H54 (cell line): ENCODE data around the gene EIF4E1B.

Experiments
- DNase-seq: peaks from one replicate; pipeline ENCODE4 v3.0.0; 2011; ENCODE audit warnings: low spot score, mixed read lengths; ENCODE audit not compliant: insufficient read length
- FAIRE-seq: peaks from 3 replicates; lab custom pipeline; 2011; peaks lifted over from hg19 to GRCh38; lab: Jason Lieb, UNC
- POLR2A ChIP-seq: IDR thresholded peaks from 2 replicates; pipeline ENCODE4 v1.6.1; 2011; ENCODE audit warnings: low read depth, mild to moderate bottlenecking, low read length

EIF4E1B gene

GRCh38 chr5:176642675-176643490, 12.4 kb downstream of the EIF4E1B start:
- no peak for DNase-seq
- TF ChIP-seq POLR2A = no peak
- no peak for FAIRE-seq

GRCh38 chr5:176643491-176644219, 13.2 kb downstream of the EIF4E1B start:
- no peak for TF ChIP-seq POLR2A
- FAIRE-seq (no peak), DNase-seq (no peak)

- TF ChIP-seq POLR2A = no peak
- DNase-seq = no peak
- no peak for FAIRE-seq
Measured at GRCh38 chr5:176644294-176644693, 13.8 kb downstream of the EIF4E1B start.

- no peak for DNase-seq
- no peak for TF ChIP-seq POLR2A
- FAIRE-seq = no peak
Measured at GRCh38 chr5:176644878-176645670, 14.6 kb downstream of the EIF4E1B start.

GRCh38 chr5:176646049-176646706, 15.7 kb downstream of the EIF4E1B start:
- TF ChIP-seq POLR2A = no peak
- FAIRE-seq = no peak

GRCh38 chr5:176646707-176647029, 16.2 kb downstream of the EIF4E1B start:
- no peak for FAIRE-seq
- TF ChIP-seq POLR2A = no peak
- no peak for DNase-seq

More at GRCh38 chr5:176646049-176646706, 15.7 kb downstream of the EIF4E1B start:
- peak; percentile 63 for DNase-seq

GRCh38 chr5:176647030-176647842, 16.8 kb downstream of the EIF4E1B start, which contains the start of gene TSPAN17:
TSS of gene TSPAN17 (plus strand) at chr5:176647484. CDS start at chr5:176647616, 132 bp downstream.
- no peak for FAIRE-seq
- peak; percentile 87 for TF ChIP-seq POLR2A
- DNase-seq = peak; percentile 97

- FAIRE-seq (no peak), DNase-seq (peak; percentile 59)
- no peak for TF ChIP-seq POLR2A
Measured at GRCh38 chr5:176647843-176648473, 17.5 kb downstream of the EIF4E1B start.

GRCh38 chr5:176648474-176649194, 18.2 kb downstream of the EIF4E1B start:
- TF ChIP-seq POLR2A = no peak
- DNase-seq (no peak), FAIRE-seq (no peak)

- FAIRE-seq = no peak
- no peak for TF ChIP-seq POLR2A
- no peak for DNase-seq
Measured at GRCh38 chr5:176650354-176650884, 19.9 kb downstream of the EIF4E1B start.

GRCh38 chr5:176651472-176651980, 21.1 kb downstream of the EIF4E1B start:
- FAIRE-seq (no peak), DNase-seq (no peak)
- no peak for TF ChIP-seq POLR2A
